ENCODE data around the gene RMI1. TPM values are rescaled to one million over a fixed set of nuclear protein-coding genes. Genes with fewer than 3 reads are reported as not detected.
"Not testable (repeated sequence)": the region's sequence is repeated elsewhere in the genome, so short reads cannot be mapped to it uniquely, and the experiment has no call there.

Gene RMI1
- polyA plus RNA-seq, 10 donors = 6.6 to 12.0 (median 8.9) TPM

GRCh38 chr9:84002344-84002743, 21.7 kb downstream of the RMI1 start:
- DNase-seq = no peak

GRCh38 chr9:84003246-84003645, 22.6 kb downstream of the RMI1 start:
- DNase-seq = no peak

- no peak for DNase-seq
These were observed 27.1 kb downstream of the RMI1 start for GRCh38 chr9:84007662-84008061.

GRCh38 chr9:84024041-84024575, 43.5 kb downstream of the RMI1 start:
- DNase-seq = no peak

GRCh38 chr9:84027201-84027600, 46.6 kb downstream of the RMI1 start:
- no peak for DNase-seq

- DNase-seq = no peak
These were observed 50.9 kb downstream of the RMI1 start for GRCh38 chr9:84031534-84031933.

GRCh38 chr9:84041857-84042256, 61.3 kb downstream of the RMI1 start:
- not testable (repeated sequence) for DNase-seq

- no peak for DNase-seq
These were observed 65.0 kb downstream of the RMI1 start for GRCh38 chr9:84045481-84046097.

Other genes starting within 250 kb of the RMI1 start
- 10 to 100 TPM in 9 of 10 donors, 1 to 10 TPM in 1; 9.9 to 24.5 (median 16.8) TPM for gene GKAP1, start 163.0 kb upstream of the RMI1 start, polyA plus RNA-seq (ENCODE audit: insufficient read length in 10 of 10)
- gene KIF27, start 59.4 kb upstream of the RMI1 start, polyA plus RNA-seq (ENCODE audit: insufficient read length in 10 of 10) = 1 to 10 TPM; 4.9 to 9.5 (median 7.2) TPM
- gene HNRNPK, start 590 bp upstream of the RMI1 start, polyA plus RNA-seq (ENCODE audit: insufficient read length in 10 of 10) = 100 to 1,000 TPM; 391 to 555 (median 475) TPM

Data from muscle of back (tissue), 11 donors.